Stimulated activated naive CD8-positive, alpha-beta T cell treated with anti-CD3 and anti-CD28 coated beads, Interleukin-15, amount 100 ng/mL, for 72 hours (primary cell): Measurements from ENCODE around the gene LIN37.

Experiments used
- ATAC-seq: fragments of 150-1000 bp; cut with Tn5 transposase; 2 replicates; pipeline ENCODE4 v1.10.0; 2021; ENCODE audit warnings: mild to moderate bottlenecking, moderate library complexity
- DNase-seq, 2 donors: peaks; one replicate each; pipeline ENCODE4 v3.0.0; 2021 to 2022
- H3K27ac Mint-ChIP-seq, 2 donors: one replicate each; pipeline ENCODE4 v1.8.0; 2022; ENCODE audit warnings: mild to moderate bottlenecking in 2 of 2, mixed read lengths in 2 of 2, moderate library complexity in 2 of 2
- H3K27me3 Mint-ChIP-seq: one replicate; pipeline ENCODE4 v1.8.0; 2022; ENCODE audit warnings: mixed read lengths
- H3K4me1 Mint-ChIP-seq: one replicate; pipeline ENCODE4 v1.8.0; 2022; ENCODE audit warnings: mild to moderate bottlenecking, mixed read lengths
- H3K4me3 Mint-ChIP-seq, 2 donors: one replicate each; pipeline ENCODE4 v1.8.0; 2022; ENCODE audit warnings: mild to moderate bottlenecking in 2 of 2, mixed read lengths in 2 of 2, moderate library complexity in 1 of 2
- H3K9me3 Mint-ChIP-seq, 2 donors: one replicate each; pipeline ENCODE4 v1.8.0; 2022; ENCODE audit warnings: mixed read lengths in 2 of 2

LIN37 gene

GRCh38 chr19:35748106-35749020 lies at the start of gene LIN37:
Gene LIN37 (plus strand): TSS chr19:35748576. CDS start chr19:35748725, 149 bp downstream.
- Mint-ChIP-seq H3K4me3 (peak within 1 kb of the TSS; percentile 86 to 100), H3K27me3 (no peaks in the 10 kb centered on the region), H3K4me1 (peaks cover 59% of the 10 kb centered on the region), H3K27ac (peak within 1 kb of the TSS; percentile 90 to 99), H3K9me3 (no peaks in the 10 kb centered on the region)
- ATAC-seq (peak; percentile 83), DNase-seq (peak; percentile 97 to 99)

GRCh38 chr19:35702223-35703012 lies 46.0 kb upstream of the LIN37 start:
- DNase-seq, result peak; percentile 90 to 96
- H3K4me3 Mint-ChIP-seq, result peak overlapping the region; percentile 89 to 100
- H3K4me1 Mint-ChIP-seq, result peaks cover 48% of the 10 kb centered on the region
- ATAC-seq, result peak; percentile 99
- H3K27ac Mint-ChIP-seq, result peak overlapping the region; percentile 94 to 97
- peaks cover 0 to 3% of the 10 kb centered on the region in 2 donors for H3K9me3 Mint-ChIP-seq
- peaks cover 6% of the 10 kb centered on the region for H3K27me3 Mint-ChIP-seq

GRCh38 chr19:35703343-35703742 lies 45.0 kb upstream of the LIN37 start:
- peak overlapping the region in 1 of 2 donors; percentile 100 for H3K4me3 Mint-ChIP-seq
- H3K9me3 Mint-ChIP-seq, result peaks cover 0 to 3% of the 10 kb centered on the region in 2 donors
- no peak for ATAC-seq
- no peak for DNase-seq
- no peak overlapping the region for H3K27ac Mint-ChIP-seq
- peaks cover 6% of the 10 kb centered on the region for H3K27me3 Mint-ChIP-seq
- peaks cover 42% of the 10 kb centered on the region for H3K4me1 Mint-ChIP-seq

DNA sequence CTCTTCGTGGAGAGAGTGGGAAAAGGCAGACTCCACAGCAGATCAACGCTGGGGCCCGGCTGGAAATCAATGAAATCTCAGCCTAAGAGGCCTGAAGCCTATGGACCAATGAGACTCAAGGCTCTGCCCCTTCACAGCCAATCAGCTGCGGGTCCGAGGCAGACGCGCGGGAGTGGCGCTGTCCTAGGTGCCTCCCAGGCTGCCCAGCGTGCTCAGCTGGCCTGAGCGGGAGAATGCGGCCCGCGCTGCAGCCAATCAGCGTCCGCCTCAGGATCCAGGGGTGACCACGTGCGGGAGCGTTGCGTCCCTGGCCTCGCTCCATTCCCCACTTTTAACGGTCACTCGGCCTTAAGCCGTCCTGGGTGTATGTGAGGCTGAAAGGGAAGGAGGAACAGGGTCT lies 44.2 kb upstream of the LIN37 start, which contains the start of gene ZBTB32:
Gene ZBTB32, plus strand, starts transcription at position 341 of the 400 bp plus-strand sequence. CDS start 10,069 bp downstream, outside the sequence.
- ATAC-seq, result no peak
- DNase-seq, result no peak
- Mint-ChIP-seq H3K4me1 (peaks cover 43% of the 10 kb centered on the region), H3K4me3 (no peak within 1 kb of the TSS), H3K27me3 (peaks cover 6% of the 10 kb centered on the region), H3K27ac (no peak within 1 kb of the TSS), H3K9me3 (peaks cover 0 to 3% of the 10 kb centered on the region in 2 donors)

DNA sequence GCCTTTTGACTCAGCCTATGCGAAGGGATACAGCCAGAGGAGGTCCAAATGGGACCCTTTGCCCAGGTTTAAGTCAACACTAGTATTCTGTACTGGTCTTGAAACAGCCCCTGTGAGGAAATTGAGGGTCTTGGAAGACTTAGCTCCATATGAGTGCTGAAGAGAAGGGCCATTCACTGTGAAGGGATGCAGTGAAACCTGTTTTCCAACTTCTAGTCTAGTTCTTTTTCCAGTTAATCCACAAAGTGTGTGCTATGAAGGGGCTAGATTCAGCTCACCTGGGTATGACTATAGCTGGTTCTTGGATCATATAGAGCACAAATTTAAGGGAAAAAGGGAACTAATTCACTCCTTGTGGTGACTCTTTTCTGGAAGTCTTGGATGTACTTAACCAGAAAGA lies 40.0 kb upstream of the LIN37 start:
- no peak for ATAC-seq
- H3K9me3 Mint-ChIP-seq, result no peaks in the 10 kb centered on the region
- H3K4me1 Mint-ChIP-seq, result peaks cover 57% of the 10 kb centered on the region
- H3K27me3 Mint-ChIP-seq, result peaks cover 6% of the 10 kb centered on the region
- no peak overlapping the region for H3K4me3 Mint-ChIP-seq
- DNase-seq, result no peak
- no peak overlapping the region for H3K27ac Mint-ChIP-seq

GRCh38 chr19:35710784-35711723 lies 37.3 kb upstream of the LIN37 start:
- ATAC-seq, result peak; percentile 71
- Mint-ChIP-seq H3K27ac (peak overlapping the region; percentile 98 to 99), H3K4me3 (peak overlapping the region; percentile 70 to 75), H3K27me3 (no peaks in the 10 kb centered on the region), H3K9me3 (no peaks in the 10 kb centered on the region), H3K4me1 (peaks cover 66% of the 10 kb centered on the region)
- DNase-seq, result peak; percentile 84 to 91

- Mint-ChIP-seq H3K27ac (peak overlapping the region; percentile 98 to 99), H3K4me1 (peaks cover 66% of the 10 kb centered on the region), H3K9me3 (no peaks in the 10 kb centered on the region), H3K4me3 (peak overlapping the region; percentile 88 to 93), H3K27me3 (no peaks in the 10 kb centered on the region)
- peak; percentile 82 to 92 for DNase-seq
- peak; percentile 54 for ATAC-seq
Observed at GRCh38 chr19:35712567-35713505, 35.5 kb upstream of the LIN37 start.

GRCh38 chr19:35713506-35713850 lies 34.9 kb upstream of the LIN37 start:
- Mint-ChIP-seq H3K4me1 (peaks cover 62% of the 10 kb centered on the region), H3K27me3 (no peaks in the 10 kb centered on the region)
- DNase-seq, result no peak

GRCh38 chr19:35713904-35714495 lies 34.4 kb upstream of the LIN37 start:
- Mint-ChIP-seq H3K9me3 (no peaks in the 10 kb centered on the region), H3K27me3 (no peaks in the 10 kb centered on the region), H3K4me3 (peak overlapping the region; percentile 88 to 93), H3K27ac (peak overlapping the region; percentile 98 to 99), H3K4me1 (peaks cover 60% of the 10 kb centered on the region)
- no peak for ATAC-seq
- DNase-seq, result no peak

More at GRCh38 chr19:35713506-35713850, 34.9 kb upstream of the LIN37 start:
- Mint-ChIP-seq H3K9me3 (no peaks in the 10 kb centered on the region), H3K27ac (peak overlapping the region; percentile 98 to 99), H3K4me3 (peak overlapping the region; percentile 88 to 93)
- no peak for ATAC-seq

- Mint-ChIP-seq H3K4me1 (peaks cover 60% of the 10 kb centered on the region), H3K27ac (peak overlapping the region; percentile 98 to 99), H3K9me3 (no peaks in the 10 kb centered on the region), H3K27me3 (no peaks in the 10 kb centered on the region), H3K4me3 (peak overlapping the region; percentile 88 to 93)
- ATAC-seq (no peak), DNase-seq (peak in 1 of 2 donors; percentile 57)
Observed at GRCh38 chr19:35714601-35715354, 33.6 kb upstream of the LIN37 start.

- DNase-seq (peak in 1 of 2 donors; percentile 36), ATAC-seq (no peak)
- Mint-ChIP-seq H3K27me3 (no peaks in the 10 kb centered on the region), H3K4me1 (peaks cover 59% of the 10 kb centered on the region), H3K4me3 (peak overlapping the region; percentile 88 to 93), H3K27ac (peak overlapping the region; percentile 94 to 95), H3K9me3 (no peaks in the 10 kb centered on the region)
Observed at GRCh38 chr19:35715355-35715809, 33.0 kb upstream of the LIN37 start.

DNA sequence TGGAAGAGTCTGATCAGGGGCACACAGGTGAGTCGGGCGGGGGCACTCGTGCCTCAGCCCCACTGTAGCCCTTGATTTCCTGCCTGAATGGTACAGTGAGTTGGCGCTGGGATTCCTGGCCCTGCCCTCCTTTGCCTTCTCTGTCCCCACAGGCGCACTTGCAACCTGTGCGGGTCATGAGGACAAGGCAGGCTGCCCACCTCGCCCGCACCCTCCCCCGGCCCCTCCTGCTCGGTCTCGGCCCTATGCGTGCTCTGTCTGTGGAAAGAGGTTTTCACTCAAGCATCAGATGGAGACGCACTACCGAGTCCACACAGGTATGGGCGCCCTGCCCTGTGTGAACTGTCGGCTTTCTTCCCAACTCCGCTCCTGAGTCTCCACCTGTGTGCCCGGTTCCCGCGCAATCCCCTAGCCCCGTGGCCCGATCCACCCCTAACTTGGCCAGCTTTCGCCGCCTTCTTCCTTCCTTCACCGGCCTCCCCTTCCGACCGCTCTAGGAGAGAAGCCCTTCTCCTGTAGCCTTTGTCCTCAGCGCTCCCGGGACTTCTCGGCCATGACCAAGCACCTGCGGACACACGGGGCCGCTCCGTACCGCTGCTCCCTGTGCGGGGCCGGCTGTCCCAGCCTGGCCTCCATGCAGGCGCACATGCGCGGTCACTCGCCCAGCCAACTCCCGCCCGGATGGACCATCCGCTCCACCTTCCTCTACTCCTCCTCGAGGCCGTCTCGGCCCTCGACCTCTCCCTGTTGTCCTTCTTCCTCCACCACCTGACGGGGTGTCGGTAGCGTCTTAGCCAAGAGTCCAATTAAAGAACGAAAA lies 32.2 kb upstream of the LIN37 start:
- H3K4me1 Mint-ChIP-seq, result peaks cover 59% of the 10 kb centered on the region
- peak; percentile 25 to 53 for DNase-seq
- no peak for ATAC-seq
- H3K9me3 Mint-ChIP-seq, result no peaks in the 10 kb centered on the region
- no peaks in the 10 kb centered on the region for H3K27me3 Mint-ChIP-seq
- peak overlapping the region; percentile 94 to 95 for H3K27ac Mint-ChIP-seq
- peak overlapping the region; percentile 88 to 93 for H3K4me3 Mint-ChIP-seq
